GM10266 (cell line): ENCODE data around the gene ASB3.

Source experiments
- DNase-seq: peaks from one replicate; pipeline ENCODE4 v3.0.0; 2012; ENCODE audit errors: extremely low spot score
- TF ChIP-seq, protein P1 (sequence below): IDR thresholded peaks from 2 replicates; pipeline ENCODE4 v1.5.1; 2012; ENCODE audit warnings: mild to moderate bottlenecking, low read depth; ENCODE audit not compliant: control insufficient read depth, insufficient read depth; ENCODE audit errors: missing control alignments

The ASB3 gene

DNA sequence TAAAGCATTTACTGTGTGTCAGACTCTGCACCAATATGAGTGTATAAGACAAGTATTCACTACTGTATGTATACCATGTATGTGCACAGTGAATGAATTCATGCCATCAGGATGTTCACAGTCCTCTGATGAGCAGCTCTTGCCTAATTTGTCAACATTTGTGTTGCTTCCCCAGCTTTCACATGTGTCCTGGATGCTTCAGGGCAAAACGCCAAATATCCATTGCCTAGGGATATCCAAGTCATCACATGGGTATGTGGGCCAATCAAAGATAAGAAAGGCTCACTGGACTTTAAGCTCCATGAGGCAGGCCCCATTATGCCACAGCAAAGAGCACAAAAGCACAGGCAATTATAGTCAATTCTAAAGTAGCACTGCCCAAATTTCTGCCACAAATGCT, 153.3 kb downstream of the ASB3 start:
- no peak for DNase-seq
- TF ChIP-seq, protein P1, sequence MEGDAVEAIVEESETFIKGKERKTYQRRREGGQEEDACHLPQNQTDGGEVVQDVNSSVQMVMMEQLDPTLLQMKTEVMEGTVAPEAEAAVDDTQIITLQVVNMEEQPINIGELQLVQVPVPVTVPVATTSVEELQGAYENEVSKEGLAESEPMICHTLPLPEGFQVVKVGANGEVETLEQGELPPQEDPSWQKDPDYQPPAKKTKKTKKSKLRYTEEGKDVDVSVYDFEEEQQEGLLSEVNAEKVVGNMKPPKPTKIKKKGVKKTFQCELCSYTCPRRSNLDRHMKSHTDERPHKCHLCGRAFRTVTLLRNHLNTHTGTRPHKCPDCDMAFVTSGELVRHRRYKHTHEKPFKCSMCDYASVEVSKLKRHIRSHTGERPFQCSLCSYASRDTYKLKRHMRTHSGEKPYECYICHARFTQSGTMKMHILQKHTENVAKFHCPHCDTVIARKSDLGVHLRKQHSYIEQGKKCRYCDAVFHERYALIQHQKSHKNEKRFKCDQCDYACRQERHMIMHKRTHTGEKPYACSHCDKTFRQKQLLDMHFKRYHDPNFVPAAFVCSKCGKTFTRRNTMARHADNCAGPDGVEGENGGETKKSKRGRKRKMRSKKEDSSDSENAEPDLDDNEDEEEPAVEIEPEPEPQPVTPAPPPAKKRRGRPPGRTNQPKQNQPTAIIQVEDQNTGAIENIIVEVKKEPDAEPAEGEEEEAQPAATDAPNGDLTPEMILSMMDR: no peak

DNA sequence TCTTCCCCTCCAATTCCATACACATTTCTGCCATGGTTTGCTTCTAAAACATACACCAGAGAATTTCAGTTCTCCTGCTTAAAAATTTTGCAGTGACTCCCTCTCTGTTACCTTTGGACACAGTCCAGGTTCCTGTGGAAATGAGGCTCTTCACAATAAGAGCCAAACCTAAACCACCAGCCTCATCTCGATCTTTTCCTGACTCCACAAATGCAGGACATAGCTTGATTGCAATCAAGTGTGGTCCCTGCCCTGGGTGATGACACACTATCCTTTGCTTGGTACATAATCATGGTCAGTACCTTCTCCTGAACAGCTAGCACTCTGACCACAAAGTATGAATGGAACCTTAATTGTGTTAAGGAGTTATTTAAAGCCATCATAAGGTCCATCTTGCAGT, 154.0 kb downstream of the ASB3 start:
- no peak for DNase-seq
- TF ChIP-seq, protein P1: no peak

DNA sequence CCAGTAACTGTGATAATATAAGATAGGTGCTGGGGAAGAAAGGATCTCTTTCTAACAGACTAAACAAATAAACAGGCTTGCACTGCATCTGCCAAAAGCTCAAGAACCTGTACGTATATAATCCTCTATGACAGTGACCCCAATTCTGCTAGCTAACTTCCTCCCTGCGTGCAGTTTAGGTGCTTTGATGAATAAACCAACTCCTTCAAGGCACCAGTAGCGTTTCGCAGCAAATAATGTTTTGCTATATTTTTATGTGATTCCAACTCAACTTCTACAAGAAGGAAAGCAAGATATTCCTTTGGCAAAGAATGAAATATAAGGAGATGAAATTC, 154.7 kb downstream of the ASB3 start:
- TF ChIP-seq, protein P1: no peak
- DNase-seq: no peak

DNA sequence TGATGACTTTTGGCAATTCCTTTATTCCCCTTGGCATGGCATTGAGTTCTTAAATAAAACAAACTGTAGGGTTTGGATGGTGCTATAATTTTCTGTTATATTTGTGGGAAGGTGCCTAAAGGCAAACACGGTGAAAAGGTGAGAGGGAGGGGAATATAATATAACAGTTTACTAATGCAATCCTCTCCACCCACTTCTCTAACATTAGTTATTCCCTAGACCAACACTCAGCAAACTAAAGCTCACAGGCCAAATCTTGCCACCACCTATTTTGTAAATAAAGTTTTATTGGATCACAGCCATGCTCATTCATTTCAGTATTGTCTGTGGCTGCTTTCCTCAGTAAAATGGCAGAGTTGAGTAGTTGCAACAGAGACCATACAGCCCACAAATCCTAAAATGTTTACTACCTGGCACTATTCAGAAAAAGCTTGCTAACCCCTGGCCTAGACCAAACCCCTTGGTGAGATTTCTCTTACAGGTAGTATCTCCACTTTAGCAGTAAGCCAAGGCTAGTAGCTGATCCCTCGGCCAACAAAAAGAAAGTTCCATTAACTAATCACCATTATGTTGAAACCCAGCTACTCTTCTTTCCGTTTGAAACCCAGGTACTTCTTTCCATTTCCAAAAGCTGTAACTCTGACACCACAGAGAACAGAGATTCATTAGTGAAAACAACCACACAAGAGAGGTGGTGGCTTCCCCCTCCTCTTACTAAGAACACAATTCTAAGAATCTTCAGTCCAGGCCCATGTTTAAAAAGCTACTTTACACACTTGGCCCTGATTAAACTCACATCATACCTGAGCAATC, 155.2 kb downstream of the ASB3 start:
- no peak for DNase-seq
- TF ChIP-seq, protein P1: no peak

DNA sequence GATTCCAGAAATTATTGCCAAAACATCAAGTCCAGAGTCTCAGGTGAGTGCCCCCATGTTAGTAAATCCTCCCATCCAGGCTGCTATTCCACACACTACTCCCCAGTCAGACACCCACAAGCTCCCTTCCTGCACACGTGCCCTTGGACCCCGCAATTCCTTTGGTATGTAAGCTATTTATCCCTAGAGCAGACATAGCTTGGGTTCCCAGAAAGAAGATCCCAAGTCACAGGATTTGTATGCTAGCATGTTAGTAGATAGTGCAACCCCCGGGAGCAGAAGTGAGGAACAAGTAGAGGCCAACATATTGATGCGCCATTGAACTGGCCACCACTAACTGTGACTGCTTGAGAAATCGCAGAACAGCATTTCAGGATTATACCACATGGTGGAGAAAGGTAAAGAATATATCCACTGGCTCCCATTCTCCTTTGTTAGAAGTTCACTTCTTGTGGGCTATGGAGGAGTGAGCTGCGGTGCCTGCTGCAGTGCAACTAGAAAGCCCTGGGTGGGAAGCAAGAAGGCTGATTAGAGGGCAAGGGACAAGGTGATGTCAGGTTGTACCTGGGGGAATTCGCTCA, 156.6 kb downstream of the ASB3 start:
- DNase-seq: no peak
- TF ChIP-seq, protein P1: no peak

DNA sequence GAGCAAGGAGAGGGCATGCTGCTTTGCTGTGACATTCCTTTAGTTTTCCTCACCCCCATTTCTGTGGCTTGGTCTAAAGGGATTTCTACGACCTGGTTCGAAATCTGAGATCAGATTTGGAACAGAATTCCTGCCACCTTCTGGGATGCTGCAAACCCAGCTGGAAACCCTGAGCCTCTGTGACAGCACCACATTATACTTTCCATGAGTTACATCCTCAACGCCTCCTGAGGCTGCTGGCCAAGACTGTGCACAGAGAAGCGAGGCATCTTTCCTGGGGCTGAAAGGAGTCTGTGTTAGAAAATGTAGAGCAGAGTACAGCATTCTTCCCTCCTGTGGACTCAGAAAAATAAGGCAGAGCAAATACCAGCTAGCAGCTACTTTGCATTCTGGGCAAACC, 157.3 kb downstream of the ASB3 start:
- DNase-seq: no peak
- TF ChIP-seq, protein P1: no peak

DNA sequence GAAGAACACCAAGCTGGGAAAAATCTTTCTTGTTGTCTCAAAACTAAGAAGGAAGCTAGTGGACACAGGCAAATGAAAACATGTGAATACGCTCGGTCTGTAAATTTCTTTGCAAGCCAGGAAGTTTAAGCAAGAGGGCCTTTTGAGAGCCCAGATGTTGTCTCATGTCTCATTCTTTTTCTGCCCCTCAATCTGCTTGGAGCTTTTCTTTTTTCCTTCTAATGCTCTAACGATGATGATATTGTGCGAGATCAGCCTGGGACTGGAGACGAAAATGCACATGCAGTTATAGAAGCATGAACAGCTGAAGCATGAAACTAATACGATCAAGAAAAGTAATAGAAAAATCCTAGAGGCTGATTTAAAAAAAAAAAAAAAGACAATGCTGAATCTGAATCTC, 157.8 kb downstream of the ASB3 start:
- TF ChIP-seq, protein P1: no peak
- no peak for DNase-seq
